HG03565 (cell line): ENCODE results near the gene CTPS1.

Experiments
- ATAC-seq: cut with Tn5 transposase; IDR thresholded peaks from one replicate; pipeline ENCODE4 v1.9.1; 2021; ENCODE audit warnings: mild to moderate bottlenecking, moderate library complexity; ENCODE audit not compliant: unreplicated experiment

Gene CTPS1

DNA sequence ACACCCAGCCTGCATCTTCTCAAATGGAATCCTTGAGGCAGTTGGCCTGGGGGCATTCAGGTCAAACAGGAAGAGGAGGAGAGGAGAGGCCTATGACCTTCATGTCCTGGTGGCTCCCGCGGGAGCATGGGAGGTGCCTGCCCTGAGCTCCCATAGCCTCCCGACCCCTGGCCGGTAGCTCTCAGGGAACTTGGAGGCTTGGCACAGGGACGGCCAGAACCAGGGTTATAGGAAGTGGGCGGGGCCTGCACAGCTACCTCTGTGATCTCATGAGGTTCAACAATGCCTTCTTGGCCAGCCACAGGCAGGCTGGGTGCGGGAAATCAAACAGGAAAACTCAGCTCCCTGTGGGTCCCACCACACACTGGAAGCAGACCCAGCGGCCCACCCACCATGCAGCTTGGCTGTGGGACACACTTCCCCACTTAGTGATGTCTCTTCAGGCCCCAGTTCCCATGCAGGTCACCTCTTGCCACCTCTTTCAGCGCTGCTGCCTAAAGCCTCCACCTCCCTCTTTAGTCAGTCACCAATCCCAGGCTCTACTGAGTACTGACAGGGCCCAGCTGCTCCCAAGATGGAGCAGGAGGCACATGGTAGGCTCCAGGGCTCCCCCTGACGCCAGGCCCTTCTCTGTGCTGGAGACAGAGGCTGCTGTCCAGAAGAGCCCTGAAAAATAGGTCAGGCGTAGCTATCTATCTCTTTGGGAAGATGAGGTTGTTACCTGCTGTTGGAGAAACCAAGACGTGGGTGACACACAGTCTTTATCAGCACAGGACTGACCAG, 42.2 kb downstream of the CTPS1 start, which contains the start of gene SLFNL1:
TSS of gene SLFNL1 (minus strand) at position 200 of the 783 bp plus-strand sequence. CDS start 1,065 bp downstream, outside the sequence.
- no peak for ATAC-seq

DNA sequence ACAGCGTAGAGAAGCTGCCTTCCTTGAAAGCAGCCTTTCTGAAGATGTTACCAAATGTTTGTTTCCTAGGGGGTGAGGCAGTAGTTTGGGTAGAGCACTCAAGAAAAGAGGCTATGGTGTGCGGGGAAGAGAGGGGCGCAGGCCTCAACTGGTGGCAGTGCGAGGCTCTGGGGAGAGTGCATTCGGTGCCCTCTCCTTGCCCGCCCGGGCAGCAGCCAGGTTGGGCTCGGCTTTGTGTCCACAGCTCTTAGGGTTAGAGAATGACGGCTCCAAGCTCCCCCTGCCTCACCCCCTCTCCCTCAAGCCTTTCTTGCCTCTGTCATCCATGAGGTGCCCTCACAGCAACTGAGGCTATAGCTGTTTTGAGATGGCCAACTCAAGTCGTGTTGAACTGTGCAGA, 42.9 kb downstream of the CTPS1 start:
- ATAC-seq = no peak

DNA sequence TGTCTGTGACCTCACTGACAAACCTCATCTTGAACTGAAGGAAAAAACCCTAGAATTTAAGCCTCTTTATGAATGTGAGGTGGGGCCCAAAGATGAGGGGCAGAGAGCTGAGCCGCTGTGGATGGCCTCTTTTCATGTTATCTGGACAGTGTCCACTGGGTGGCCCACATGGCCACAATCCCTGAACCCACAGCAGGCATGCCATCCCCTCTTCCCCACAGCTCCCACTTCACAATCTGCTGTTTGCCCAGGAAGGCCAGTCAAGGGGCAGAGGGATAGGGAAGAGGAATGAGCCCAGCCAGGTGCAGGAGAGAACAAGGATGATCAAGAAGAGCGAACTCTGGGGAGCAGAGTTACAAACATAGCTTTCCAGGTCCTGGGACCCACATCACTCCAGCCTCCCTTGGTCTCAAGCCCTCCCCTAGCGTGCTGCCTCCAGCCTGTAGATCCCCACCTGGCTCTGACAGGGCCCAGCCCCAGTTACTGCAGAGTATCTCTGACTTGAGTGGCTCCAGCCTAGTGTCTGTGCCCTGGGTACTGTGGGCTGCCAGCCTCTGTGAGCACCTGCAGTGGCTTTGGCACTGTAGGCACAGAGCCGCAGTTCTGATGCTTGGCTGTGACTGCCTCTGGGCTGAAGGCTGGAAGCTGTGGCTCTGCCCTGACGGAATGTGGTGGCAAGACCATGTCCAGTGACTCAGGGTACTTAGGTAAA, 43.9 kb downstream of the CTPS1 start:
- no peak for ATAC-seq

DNA sequence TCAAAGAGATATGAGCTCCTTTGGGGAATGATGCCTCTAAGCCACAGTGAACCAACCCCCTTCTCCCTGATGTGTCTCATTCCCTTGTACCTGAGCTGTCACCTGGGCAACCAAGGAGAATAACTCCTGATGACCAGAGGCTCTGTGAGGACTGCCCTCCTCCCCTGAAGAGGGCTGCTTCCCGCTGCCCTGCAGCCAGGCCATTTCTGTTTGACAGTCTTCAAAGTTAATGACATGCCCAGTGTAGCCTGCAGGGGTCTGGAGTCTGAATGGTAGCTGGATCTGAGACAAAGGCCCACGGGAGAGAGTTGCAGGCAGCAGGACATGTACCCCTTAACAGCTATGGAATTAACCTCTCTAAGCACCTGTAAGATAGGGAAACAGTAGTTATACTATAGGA, 45.5 kb downstream of the CTPS1 start:
- ATAC-seq = no peak

DNA sequence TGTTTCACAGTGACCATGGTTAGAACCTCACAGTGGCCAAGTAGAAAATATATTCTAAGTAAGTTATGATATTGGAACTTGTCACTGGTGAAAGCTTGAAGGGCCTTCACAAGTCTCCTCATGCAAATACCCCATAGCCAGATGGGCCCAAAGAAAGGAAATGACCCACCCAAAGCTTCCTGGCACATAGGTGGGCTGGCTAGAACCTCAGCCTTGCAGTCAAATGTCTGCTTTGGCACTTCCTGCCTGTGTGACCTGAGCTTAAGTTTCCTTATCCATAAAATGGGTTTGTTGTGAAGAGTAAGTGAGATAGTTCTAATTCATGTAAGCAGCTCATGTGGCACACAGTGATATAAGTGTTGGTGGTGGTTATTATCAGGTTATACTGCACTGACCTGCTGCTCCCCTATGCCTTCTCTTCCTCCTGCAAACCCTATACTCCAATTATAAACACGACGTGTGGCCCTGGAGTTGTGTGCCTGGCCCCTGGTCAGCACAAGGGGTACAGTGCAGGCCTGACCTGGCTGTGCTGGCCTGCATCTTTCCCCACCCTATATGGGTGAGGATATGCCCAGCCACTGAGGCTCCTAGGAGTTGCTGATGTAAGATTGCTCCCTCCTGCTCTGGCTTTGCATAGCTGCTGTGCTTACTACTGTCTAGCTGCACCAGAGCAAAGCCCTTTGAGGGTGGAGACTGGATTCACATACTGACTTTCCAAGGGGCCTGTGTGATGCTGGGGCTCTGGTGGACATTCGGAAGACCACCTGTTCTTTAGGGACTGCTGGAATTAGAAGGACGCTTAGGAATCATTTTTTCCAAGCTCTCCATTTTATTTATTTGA, 46.7 kb downstream of the CTPS1 start:
- ATAC-seq = no peak

DNA sequence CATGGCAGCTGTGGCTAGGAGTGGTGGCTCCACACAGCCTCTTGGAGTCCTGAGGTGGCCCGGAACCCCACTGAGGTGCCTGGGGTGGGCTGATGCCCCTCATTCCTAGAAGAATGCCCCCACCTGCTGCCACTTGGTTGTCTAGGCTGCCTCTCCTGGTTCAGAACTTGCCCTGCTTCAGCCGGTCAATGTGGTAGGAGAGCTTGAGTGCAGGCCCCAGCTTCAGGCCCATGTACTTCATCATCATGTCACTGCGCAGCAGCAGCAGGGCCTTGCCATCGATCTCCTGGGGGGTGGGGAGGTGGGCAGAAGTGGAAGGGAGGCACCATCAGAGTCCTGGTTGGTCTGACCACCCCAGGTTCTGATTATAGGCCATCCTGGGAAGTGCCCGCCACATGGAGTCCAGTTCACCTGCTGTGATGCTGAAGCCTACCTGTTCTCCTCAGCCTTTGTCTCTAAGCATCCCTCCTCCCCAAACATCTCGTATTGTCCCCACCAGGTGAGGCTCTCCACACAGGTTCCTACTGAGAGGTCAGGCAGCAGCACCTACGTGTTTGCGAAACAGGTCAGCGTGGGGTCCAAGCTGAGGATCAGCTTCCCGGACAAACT, 48.6 kb downstream of the CTPS1 start:
- ATAC-seq = no peak

DNA sequence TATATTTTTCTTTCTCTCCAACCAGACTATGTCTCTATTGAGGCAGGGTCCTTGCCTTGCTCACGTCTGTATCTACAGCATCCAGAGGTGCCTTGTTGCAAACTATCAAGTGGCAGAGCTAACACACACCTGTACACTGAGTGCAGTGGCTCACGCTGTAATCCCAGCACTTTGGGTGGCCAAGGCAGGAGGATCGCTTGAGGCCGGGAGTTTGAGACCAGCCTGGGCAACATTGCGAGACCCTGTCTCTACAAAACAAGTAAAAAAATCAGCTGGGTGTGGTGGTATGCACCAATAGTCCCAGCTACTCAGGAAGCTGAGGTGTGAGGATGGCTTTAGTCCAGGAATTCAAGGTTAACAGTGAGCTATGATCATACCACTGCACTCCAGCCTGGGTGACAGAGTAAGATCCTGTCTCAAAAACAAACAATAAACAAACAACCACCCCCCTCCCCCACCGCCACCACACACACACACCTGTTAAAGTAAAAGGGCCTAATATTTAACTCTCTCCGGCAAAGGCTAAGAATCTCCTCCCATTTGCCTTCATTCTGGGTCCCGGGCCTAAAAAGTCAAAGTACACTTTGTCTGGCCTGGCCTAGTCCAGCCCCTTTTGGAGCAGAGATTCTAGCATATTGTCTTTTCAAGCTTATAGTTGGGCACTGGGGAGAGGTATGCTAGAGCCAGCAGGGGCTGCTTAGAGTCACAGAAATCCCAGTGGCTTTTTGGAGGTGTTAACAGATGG, 51.5 kb downstream of the CTPS1 start:
- ATAC-seq = no peak

DNA sequence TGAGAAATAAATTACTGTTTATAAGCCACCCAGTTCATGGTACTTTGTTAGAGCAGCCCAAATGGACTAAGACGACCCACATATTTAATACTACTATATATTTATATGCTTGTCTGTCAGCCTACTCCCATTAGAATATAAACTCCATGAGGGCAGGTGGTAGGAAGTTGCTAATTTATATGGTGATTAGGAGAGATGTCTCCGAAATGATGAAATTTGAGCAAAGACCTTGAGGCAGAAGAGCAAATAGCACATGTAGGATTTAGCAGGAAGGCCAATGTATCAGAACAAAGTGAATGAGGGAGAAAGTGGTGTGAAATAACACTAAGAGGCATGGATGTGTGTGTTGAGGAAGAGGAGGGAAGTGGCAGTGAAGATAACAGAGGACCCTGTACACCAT, 52.7 kb downstream of the CTPS1 start:
- ATAC-seq = no peak

DNA sequence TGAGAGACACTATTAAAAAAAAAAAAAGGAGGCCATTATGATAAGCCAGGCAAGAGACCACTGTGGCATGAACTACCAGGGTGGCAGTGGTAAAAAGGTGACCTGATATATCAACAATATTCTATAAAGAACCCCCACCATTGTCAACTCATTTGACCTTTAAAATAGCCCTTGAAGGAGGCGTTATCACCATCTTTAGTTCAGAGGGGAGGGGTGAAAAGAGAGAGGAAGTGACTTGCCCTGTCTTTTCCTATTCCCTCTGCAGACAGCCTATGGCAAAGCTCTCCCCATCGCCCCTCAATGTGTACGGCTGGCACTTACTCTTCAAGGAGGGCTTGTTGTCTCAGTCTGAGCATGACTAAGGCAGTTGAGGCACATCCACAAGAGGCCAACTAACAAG, 53.8 kb downstream of the CTPS1 start:
- ATAC-seq = no peak

DNA sequence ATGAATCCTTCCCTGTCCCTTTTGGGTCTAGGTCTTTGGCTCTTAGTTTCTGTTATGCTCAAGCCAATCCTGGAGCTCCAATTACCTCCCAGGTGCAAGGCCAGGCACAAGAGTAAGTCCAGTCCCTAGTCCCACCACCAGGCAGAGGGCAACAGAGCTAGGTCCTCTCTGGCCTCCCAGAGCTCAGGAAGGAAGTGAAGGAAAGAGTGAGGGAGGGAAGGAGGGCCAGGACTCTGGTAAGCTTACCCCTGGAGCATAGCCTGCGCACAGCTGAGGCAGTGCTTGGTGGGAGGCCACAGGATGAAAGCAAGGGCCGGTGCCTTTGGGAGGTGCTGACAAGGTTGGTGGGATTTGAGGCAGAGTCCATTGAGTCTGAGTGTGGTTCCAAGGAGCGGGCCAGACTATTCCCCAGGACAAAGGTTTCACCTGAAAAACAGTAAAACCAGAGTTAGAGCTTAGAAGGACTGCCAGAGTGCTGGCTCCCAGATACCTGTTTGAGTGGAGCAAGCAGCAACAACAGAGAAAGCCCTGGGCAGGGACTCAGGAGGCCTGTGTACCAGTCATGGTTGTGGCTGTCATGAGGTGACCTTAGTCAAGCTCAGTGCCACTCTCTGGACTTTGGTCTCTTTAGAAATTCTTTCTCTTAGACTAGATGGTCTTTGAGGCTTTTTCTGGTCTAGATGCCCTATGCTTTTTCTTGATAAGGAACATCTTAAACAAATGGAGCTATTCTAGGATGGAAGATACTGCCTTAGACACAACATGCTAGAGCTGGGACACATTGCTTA, 57.8 kb downstream of the CTPS1 start:
- no peak for ATAC-seq

DNA sequence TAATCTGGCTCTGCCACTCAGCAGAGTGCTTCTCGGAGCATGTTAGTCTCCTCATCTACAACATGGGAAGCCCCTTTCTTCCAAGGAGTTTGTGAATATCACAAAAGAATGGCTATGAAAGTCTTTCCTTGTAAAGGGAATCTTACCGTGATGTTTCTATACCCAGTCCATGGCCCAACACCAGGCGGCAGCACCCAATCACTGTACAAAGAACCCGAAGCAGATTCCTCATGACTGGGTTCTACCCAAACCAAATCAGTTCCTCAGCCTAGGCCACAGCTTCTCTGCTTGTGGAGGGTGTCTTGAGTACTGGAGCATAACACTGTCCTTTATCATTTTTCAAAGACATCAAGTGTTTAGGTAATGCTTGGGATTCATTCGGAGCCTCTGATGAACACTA, 58.6 kb downstream of the CTPS1 start:
- no peak for ATAC-seq

DNA sequence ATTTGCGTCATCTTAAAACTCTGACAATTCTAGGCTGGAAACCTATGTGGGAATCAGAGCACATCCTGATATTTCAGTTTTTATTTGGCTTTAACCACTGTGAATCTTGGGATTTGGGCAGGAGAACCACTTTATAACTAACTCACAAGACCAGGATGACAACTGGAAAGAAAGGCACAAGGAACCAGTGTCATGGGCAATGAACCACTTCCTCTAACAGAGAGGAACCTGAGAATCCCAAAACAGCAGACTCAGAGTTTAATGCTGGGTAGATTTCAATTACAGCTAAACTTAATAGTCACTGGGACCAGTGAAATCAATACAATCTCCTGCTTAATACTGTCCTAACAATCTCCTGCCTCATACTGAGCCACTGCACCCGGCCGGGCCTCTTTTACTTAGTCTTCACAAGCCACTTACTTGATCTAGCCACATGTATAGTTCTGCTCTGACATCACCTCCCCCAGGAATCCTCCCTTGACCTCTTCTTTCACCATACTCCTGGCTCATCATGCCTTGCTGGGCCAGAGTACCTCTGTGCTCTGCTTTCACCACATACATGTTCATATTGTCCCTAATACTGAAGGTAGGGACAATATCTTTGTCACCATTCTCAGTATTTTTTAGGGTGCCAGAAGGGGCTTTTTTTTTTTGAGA, 62.2 kb downstream of the CTPS1 start:
- no peak for ATAC-seq

DNA sequence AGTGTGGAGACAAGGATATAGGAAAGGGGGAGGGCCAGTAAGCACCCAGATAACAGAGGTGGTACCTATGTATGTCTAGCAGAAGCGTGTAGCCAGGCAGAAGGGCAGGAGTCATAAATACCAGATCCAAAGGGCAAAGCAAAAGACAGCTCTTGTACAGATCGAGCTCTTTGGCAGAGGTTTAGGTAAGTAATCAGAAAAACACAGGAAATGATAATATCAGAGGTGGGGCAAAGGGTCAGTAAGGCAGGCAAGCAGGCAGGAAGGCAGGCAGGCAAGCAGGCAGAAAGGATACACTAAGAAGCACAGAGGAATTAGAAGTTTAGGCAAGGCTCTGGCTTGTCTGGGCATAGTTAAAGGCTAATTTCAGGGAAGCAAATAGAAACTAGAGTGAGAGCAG, 64.7 kb downstream of the CTPS1 start:
- no peak for ATAC-seq

DNA sequence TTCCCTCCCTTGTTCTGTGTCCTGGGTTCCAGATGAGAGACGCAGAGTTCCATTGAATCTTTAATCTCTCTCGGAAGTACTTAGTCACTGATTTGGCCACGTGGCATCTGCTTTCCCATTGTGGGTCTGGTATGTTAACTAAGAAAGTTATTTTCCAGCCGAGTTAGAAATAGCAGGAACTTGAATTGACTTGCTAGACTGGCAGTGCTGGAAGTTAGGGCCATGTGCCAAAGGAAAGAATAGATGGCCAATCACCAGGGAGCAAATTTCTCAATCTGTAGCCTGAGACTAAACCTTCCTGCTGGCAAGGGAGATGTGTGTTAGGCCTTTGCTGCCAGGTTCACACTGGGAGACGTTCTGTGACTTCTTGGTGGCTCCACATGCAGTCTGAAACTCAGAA, 66.2 kb downstream of the CTPS1 start:
- no peak for ATAC-seq

DNA sequence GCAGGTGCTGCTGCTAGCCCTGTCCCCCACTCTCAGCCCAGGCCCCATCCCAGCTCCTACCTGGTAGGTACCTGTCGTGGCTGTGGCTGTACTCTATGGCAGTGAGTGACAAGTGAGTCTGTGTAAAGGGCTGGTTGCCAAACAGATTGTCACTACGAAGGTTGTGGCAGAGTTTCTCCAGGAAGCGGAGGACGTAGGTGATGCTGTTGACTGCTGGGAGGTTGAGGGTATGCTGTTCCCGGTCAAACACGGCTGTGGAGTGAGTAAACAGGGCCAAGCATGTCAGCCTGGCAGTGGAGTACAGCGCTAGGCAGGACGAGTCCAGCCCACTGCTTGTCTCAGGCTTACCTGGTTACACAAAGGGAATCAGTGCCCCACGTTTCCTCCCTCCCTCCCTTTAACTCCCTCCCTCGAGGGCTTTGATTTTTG, 66.9 kb downstream of the CTPS1 start:
- ATAC-seq = no peak

DNA sequence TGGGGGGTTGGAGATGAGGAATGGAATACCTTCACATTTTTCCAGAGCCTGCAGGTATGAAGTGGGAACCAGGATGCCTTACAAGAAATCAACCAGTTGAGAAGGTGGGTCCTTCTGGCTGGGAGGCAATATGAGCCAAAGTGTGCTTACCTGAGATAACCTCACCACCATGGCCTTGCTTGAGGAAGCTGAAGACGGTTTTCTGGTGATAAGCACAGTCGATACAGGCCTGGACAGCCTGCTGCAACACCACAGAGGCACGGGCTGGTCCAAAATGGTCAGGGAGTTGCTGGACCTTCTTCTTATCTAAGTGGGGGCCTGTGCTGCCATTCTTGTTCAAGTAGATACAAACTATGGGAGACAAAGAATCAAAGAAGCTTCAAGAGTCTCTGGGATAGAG, 69.0 kb downstream of the CTPS1 start:
- no peak for ATAC-seq

DNA sequence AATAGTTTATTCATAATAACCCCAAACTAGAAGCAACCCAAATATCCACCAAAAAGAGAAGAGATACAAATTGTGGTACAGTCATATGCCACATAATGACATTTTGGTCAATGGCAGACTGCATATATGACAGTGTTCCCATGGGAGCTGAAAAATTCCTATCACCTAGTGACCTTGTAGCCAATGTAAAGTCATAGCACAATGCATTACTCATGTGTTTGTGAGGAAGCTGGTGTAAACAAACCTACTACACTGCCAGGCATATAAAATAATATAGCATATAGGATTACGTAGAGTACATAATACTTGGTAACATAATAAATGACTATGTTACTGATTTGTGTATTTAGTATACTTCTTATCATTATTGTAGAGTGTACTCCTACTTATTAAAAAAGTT, 71.5 kb downstream of the CTPS1 start:
- ATAC-seq = no peak

DNA sequence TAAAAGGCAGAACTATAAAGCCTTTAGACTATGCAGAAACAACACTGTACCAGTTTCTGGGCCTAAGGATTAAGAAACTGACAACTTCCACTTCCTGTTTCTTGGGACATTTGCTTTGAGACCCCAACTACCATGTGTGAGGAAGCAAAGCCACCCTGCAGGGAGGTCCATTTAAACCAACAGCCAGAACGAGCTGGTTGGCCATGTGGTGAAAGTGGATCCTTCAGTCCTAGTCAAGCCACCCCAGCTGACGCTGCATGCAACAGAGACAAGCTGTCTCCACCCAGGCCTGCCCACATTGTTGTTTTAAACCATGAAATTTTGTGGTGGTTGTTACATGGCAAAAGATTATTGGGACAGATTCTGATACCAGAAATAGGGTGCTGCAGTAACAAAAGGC, 73.8 kb downstream of the CTPS1 start:
- ATAC-seq = no peak

DNA sequence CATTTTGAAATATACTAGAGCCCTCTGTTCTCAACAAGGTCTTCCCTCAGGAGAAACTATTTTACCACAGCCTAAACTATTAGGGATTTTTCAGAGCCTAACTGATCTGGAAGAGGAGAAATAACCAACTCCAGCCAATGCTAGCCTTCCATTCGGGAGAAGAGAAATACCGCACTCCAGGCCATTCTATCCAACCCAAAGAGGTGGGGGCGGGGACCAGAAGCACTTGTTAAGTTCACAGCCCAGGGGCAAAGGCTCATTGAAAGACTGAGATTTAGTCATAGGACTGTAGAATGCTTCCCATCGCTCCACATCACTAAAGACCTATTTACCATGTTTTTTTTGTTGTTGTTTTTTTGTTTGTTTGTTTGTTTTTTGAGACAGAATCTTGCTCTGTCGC, 77.4 kb downstream of the CTPS1 start:
- no peak for ATAC-seq
